Omental fat pad (tissue), 4 donors: ENCODE measurements around the gene AXIN2. TPM values are rescaled to one million over a fixed set of nuclear protein-coding genes. Genes with fewer than 3 reads are reported as not detected.
"Not testable (repeated sequence)": the region's sequence is repeated elsewhere in the genome, so short reads cannot be mapped to it uniquely, and the experiment has no call there.

Experiments
- ATAC-seq: fragments of 150-250 bp; one replicate; pipeline ENCODE4 v1.9.1; 2016; ENCODE audit warnings: mild to moderate bottlenecking, moderate library complexity; ENCODE audit not compliant: low FRiP score
- DNase-seq: peaks from one replicate; pipeline ENCODE4 v3.0.0-alpha.2; 2019; ENCODE audit warnings: low spot score
- CTCF ChIP-seq, 3 donors: fragments of 450-650 bp; IDR thresholded peaks; one replicate each; pipeline ENCODE4 v1.5.1; 2016 to 2017; ENCODE audit warnings: antibody characterized with exemption in 3 of 3, mild to moderate bottlenecking in 3 of 3, moderate library complexity in 2 of 3
- total RNA-seq, 4 donors: library from RNA; depleted of rRNA; stranded (reverse); fragments of >200 nt; gene quantifications; one replicate each; pipeline ENCODE4 v1.1.0, GENCODE V29; 2016

The AXIN2 gene
- total RNA-seq, 4 donors from 2014 or later = 8.3 to 20.2 (median 11.2) TPM

GRCh38 chr17:65515512-65515911 is 45.9 kb downstream of the AXIN2 start:
- DNase-seq = no peak
- no peak for ATAC-seq
- no peak for TF ChIP-seq CTCF (IDR thresholded peaks at IDR 0.05)

GRCh38 chr17:65514541-65514940 is 46.9 kb downstream of the AXIN2 start:
- no peak for TF ChIP-seq CTCF (IDR thresholded peaks at IDR 0.05)
- DNase-seq = no peak
- ATAC-seq = peak; percentile 77

GRCh38 chr17:65514082-65514481 is 47.4 kb downstream of the AXIN2 start:
- ATAC-seq (peak; percentile 79), DNase-seq (no peak)
- no peak for TF ChIP-seq CTCF (IDR thresholded peaks at IDR 0.05)

- ATAC-seq = no peak
- DNase-seq = no peak
- TF ChIP-seq CTCF (IDR thresholded peaks at IDR 0.05) = no peak
Measured at GRCh38 chr17:65511316-65511715, 50.1 kb downstream of the AXIN2 start.

DNA sequence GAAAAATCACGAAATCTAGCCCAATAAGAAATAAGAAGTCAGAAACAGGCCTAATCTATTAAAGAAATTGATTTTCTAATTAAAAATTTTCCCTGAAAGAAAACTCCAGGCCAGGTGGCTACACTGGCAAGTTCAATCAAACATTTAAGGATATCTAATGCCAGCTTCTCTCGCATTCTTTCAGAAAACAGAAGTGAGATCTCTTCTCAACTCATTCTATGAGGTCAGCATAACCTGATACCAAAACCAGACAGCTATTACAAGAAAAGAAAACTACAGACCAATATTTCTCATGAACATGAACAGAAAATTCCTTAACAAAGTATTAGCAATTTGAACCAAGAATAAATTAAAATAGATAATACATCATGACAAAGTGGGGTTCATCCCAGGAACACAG is 52.4 kb downstream of the AXIN2 start:
- DNase-seq (no peak), ATAC-seq (no peak)

DNA sequence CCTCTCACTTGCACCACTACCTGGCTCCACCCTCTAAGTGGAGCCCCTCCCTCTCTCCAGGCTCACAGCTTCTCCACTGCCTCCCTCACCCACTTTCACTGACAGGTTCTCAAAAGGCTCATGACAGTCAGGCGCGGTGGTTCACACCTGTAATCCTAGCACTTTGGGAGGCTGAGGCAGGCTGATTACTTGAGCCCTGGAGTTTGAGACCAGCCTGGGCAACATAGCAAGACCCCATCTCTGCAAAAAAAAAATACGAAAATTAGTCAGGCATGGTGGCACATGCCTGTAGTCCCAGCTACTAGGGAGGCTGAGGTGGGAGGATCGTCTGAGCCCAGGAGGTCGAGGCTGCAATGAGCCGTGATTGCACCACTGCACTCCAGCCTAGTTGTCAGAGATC is 56.8 kb downstream of the AXIN2 start:
- not testable (repeated sequence) for DNase-seq, ATAC-seq

More for the DNA sequence above, 52.4 kb downstream of the AXIN2 start:
- no peak for TF ChIP-seq CTCF (IDR thresholded peaks at IDR 0.05)

DNA sequence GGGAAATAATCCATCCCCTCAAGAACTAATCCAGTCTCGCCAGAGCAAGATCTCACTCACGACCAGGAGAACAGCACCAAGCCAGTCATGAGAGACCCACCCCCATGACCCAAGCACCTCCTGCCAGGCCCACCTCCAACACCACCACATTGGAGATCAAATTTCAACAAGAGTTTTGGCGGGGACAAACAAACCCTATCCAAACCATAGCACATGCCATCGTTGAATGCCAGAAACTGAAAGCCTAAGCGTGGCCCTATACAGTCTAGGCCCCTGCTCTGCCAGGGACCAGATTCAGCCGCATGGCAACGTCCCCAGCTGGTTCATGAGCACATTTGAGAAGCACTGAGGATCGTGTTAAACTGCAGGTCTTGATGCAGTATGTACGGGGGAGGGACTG is 57.3 kb downstream of the AXIN2 start:
- ATAC-seq = no peak
- TF ChIP-seq CTCF (IDR thresholded peaks at IDR 0.05) = no peak

DNA sequence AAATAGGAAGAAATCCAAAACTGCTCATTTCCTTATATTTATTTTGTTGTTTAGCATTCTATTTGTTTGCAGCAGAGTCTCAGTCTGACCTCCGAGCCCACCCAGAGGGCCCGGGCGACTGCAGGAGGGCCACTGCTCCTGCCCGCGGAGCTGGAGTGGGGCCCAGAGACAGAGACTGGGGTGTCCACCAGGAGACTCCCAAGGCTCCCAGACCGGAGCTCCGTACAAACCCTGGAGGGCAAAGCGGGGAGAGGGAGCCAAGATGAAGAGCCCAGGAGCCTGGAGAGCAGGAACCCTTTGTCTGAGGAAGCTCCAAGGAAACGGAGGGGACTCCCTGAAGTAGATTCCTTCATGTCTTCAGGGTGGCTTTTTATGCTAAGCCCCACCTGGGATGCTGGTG is 57.9 kb downstream of the AXIN2 start:
- no peak for TF ChIP-seq CTCF (IDR thresholded peaks at IDR 0.05)
- DNase-seq (no peak), ATAC-seq (no peak)

More for the DNA sequence above, 57.3 kb downstream of the AXIN2 start:
- no peak for DNase-seq
